Pancreas (tissue), 10 donors: ENCODE measurements around the gene NPTXR. TPM values are rescaled to one million over a fixed set of nuclear protein-coding genes. Genes with fewer than 3 reads are reported as not detected.

ENCODE experiments used
- ATAC-seq, 4 donors: fragments of 200-7000 bp; cut with Tn5 transposase; one replicate each; pipeline versions ENCODE4 v1.8.0 to v1.9.1; 2020; ENCODE audit warnings: mild to moderate bottlenecking in 4 of 4, moderate library complexity in 4 of 4
- DNase-seq, 6 donors: peaks; one replicate each; pipeline ENCODE4 v3.0.0-alpha.2; 2020
- FAIRE-seq: peaks from 2 replicates; lab custom pipeline; 2012; peaks lifted over from hg19 to GRCh38; lab: Jason Lieb, UNC
- H3K27ac ChIP-seq, 4 donors: fragments of 200-600 bp; sonication (generic); 1 replicate in 3 of 4; 2 replicates in 1 of 4; pipeline versions ENCODE4 v1.5.0 to v1.8.0; 2020
- H3K27me3 ChIP-seq, 4 donors: fragments of 200-600 bp; one replicate each; pipeline ENCODE4 v1.8.0; 2021
- H3K36me3 ChIP-seq, 3 donors: fragments of 200-600 bp; sonication (generic) in 1 of 3; one replicate each; pipeline versions ENCODE4 v1.5.0 to v1.8.0; 2020 to 2021
- H3K4me1 ChIP-seq, 3 donors: fragments of 200-600 bp; one replicate each; pipeline ENCODE4 v1.8.0; 2021
- H3K4me3 ChIP-seq, 4 donors: fragments of 200-600 bp; sonication (generic) in 2 of 4; one replicate each; pipeline versions ENCODE4 v1.5.0 to v1.8.0; 2020 to 2021
- H3K9me3 ChIP-seq, 4 donors: fragments of 200-600 bp; one replicate each; pipeline ENCODE4 v1.8.0; 2021
- WGBS, 2 donors: extraction: QIAGEN DNeasy Blood & Tissue Kit; methylation state at CpG; one replicate each; pipeline ENCODE4 v1.1.7; 2013; 5-methylcytosine and 5-hydroxymethylcytosine counted together
- intact Hi-C, 3 donors: fragments of 100-400 bp; cut with DNase I; formaldehyde crosslinking; loops; one replicate each; pipeline versions ENCODE4 v1.11.1 to v1.14.2; 2022
- polyA plus RNA-seq, 2 donors: library from polyadenylated mRNA; stranded (reverse); fragments of 200-250 nt; gene quantifications; one replicate each; pipeline ENCODE4 v1.2.3, GENCODE V29; 2013
- total RNA-seq, 6 donors: library from RNA; stranded (reverse); fragmentation: NEBNext Ultra II Directional in 4 of 6; extraction: Animal tissue kit (Norgen Biotek cat#: 25700) in 4 of 6; gene quantifications; one replicate each; pipeline versions ENCODE4 v1.2.1 to v1.2.4, GENCODE V29; 2021 to 2023
- TF ChIP-seq, protein P1 (sequence below), 4 donors: fragments of 200-600 bp; sonication (generic) in 3 of 4; IDR thresholded peaks; one replicate each; pipeline versions ENCODE4 v1.5.0 to v1.8.0; 2021; ENCODE audit warnings: antibody characterized with exemption in 4 of 4
- donor health status: healthy with polysubstance abuse.
- donor health status: DM: no; HTN: no; CAD: no; lungs with moderate emphysema.
- donor health status: DM: no; HTN: no; CAD: no.
- donor health status: control.
- donor health status: control.
- donor health status: Bipolar disorder and iron deficiency.
- donor health status: DM: yes; HTN: yes; CAD: no.
- donor health status: DM: no; HTN: no; CAD: no.
- donor health status: DM: no; HTN: no; CAD: no.
- donor health status: DM: yes; HTN: yes; CAD: no.

Gene NPTXR
- total and polyA plus RNA-seq, 8 donors: 3.0 to 11.0 (median 5.3) TPM

GRCh38 chr22:38793721-38794466 lies 49.9 kb downstream of the NPTXR start, which contains the start of gene DNAL4:
TSS of gene DNAL4 (minus strand) at chr22:38794143. CDS start at chr22:38782731, 11,412 bp downstream.
- Histone ChIP-seq H3K27me3 (no peaks in the 10 kb centered on the region), H3K9me3 (no peaks in the 10 kb centered on the region), H3K27ac (peak within 1 kb of the TSS; percentile 67 to 78 (median 74)), H3K36me3 (no peaks in the 10 kb centered on the region), H3K4me1 (peaks cover 6 to 13% (median 6%) of the 10 kb centered on the region in 3 donors), H3K4me3 (peak within 1 kb of the TSS; percentile 59 to 91 (median 79))
- FAIRE-seq: peak; percentile 88
- DNase-seq: peak; percentile 84 to 97 (median 96)
- TF ChIP-seq, protein P1, sequence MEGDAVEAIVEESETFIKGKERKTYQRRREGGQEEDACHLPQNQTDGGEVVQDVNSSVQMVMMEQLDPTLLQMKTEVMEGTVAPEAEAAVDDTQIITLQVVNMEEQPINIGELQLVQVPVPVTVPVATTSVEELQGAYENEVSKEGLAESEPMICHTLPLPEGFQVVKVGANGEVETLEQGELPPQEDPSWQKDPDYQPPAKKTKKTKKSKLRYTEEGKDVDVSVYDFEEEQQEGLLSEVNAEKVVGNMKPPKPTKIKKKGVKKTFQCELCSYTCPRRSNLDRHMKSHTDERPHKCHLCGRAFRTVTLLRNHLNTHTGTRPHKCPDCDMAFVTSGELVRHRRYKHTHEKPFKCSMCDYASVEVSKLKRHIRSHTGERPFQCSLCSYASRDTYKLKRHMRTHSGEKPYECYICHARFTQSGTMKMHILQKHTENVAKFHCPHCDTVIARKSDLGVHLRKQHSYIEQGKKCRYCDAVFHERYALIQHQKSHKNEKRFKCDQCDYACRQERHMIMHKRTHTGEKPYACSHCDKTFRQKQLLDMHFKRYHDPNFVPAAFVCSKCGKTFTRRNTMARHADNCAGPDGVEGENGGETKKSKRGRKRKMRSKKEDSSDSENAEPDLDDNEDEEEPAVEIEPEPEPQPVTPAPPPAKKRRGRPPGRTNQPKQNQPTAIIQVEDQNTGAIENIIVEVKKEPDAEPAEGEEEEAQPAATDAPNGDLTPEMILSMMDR (IDR thresholded peaks at IDR 0.05): no peak
- 1% methylated on average over 36 to 47 of the region's 47 CpGs for WGBS, 2 donors
- intact Hi-C loops: no loop called here
- peak; percentile 96 to 99 (median 98) for ATAC-seq

DNA sequence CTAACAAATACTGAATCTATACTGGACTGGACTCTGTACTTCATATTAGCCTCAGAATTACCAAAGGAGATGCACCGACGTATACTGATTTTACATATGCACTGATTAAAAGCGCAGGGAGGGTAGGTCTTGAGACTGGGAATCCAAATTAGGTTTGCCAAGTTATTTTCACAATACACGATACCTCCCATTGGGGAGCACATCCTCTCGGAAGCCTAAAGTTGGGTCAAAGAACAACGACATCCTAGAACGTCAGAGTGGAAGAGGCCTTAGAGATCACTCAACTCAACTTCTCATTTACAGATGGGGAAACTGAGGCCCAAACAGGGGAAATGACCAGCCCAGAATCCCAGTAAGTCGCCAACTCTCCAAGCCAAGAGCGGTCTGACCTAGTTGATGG lies 50.5 kb downstream of the NPTXR start:
- Histone ChIP-seq H3K36me3 (no peaks in the 10 kb centered on the region), H3K9me3 (no peaks in the 10 kb centered on the region), H3K27ac (peak overlapping the region; percentile 67 to 78 (median 74)), H3K27me3 (no peaks in the 10 kb centered on the region), H3K4me3 (peak overlapping the region; percentile 59 to 91 (median 79)), H3K4me1 (peaks cover 10 to 18% (median 12%) of the 10 kb centered on the region in 3 donors)
- 15 to 16% methylated on average over 9 of the region's 9 CpGs for WGBS, 2 donors
- TF ChIP-seq, protein P1 (IDR thresholded peaks at IDR 0.05): no peak
- ATAC-seq: no peak
- no peak for FAIRE-seq
- DNase-seq: no peak
- intact Hi-C loops: no loop called here

DNA sequence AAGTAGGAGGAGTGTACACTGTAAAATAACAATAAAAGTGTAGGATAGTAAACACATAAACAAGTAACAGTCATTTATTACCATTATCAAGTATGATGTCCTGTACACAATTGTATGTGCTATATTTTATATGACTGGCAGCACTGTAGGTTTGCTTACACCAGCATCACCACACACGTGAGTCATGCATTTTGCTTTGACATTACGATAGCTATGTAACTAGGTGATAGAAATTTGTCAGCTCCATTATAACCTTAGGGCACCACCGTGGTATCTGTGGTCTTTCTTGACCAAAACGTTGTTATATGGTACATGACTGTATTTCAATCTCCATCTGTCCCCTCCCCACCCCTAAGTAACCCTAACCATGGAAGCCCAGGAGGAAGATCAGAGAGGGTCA lies 51.0 kb downstream of the NPTXR start:
- intact Hi-C loops: no loop called here
- FAIRE-seq (no peak), DNase-seq (no peak), ATAC-seq (no peak)
- H3K9me3 ChIP-seq: no peaks in the 10 kb centered on the region
- no peak overlapping the region for H3K27ac ChIP-seq
- no peaks in the 10 kb centered on the region for H3K27me3 ChIP-seq
- H3K4me3 ChIP-seq: peak overlapping the region in 2 of 4 donors; percentile 80 to 91
- no peaks in the 10 kb centered on the region for H3K36me3 ChIP-seq
- 53 to 54% methylated on average over 4 of the region's 4 CpGs for WGBS, 2 donors
- TF ChIP-seq, protein P1 (IDR thresholded peaks at IDR 0.05): no peak
- H3K4me1 ChIP-seq: peaks cover 15 to 21% (median 17%) of the 10 kb centered on the region in 3 donors

- H3K4me1 ChIP-seq: peaks cover 19 to 23% (median 22%) of the 10 kb centered on the region in 3 donors
- TF ChIP-seq, protein P1 (IDR thresholded peaks at IDR 0.05): no peak
- FAIRE-seq (no peak), ATAC-seq (no peak), DNase-seq (no peak)
- no peak overlapping the region for H3K4me3 ChIP-seq
- H3K27ac ChIP-seq: peak overlapping the region in 2 of 4 donors; percentile 80 to 83
- no peaks in the 10 kb centered on the region for H3K36me3 ChIP-seq
- 86 to 92% methylated on average over 4 of the region's 4 CpGs for WGBS, 2 donors
- intact Hi-C loops: no loop called here
- H3K9me3 ChIP-seq: no peaks in the 10 kb centered on the region
- H3K27me3 ChIP-seq: no peaks in the 10 kb centered on the region
These were observed 54.2 kb downstream of the NPTXR start for GRCh38 chr22:38789606-38790005.

GRCh38 chr22:38788846-38789245 lies 55.0 kb downstream of the NPTXR start:
- no peak for FAIRE-seq
- H3K9me3 ChIP-seq: no peaks in the 10 kb centered on the region
- intact Hi-C loops: no loop called here
- H3K27me3 ChIP-seq: no peaks in the 10 kb centered on the region
- WGBS, 2 donors: 20% methylated on average over 6 of the region's 6 CpGs
- no peak for DNase-seq
- no peak overlapping the region for H3K4me3 ChIP-seq
- peak overlapping the region; percentile 8 to 83 (median 48) for H3K27ac ChIP-seq
- ATAC-seq: peak; percentile 18 to 37 (median 26)
- peaks cover 18 to 22% (median 19%) of the 10 kb centered on the region in 3 donors for H3K4me1 ChIP-seq
- TF ChIP-seq, protein P1 (IDR thresholded peaks at IDR 0.05): no peak
- no peaks in the 10 kb centered on the region for H3K36me3 ChIP-seq
